H4 (cell line): ENCODE data around the gene CDC42EP2. TPM values are rescaled to one million over a fixed set of nuclear protein-coding genes. Genes with fewer than 3 reads are reported as not detected.

Source experiments
- DNase-seq: peaks from one replicate; pipeline ENCODE4 v3.0.0-alpha.2; 2015; ENCODE audit warnings: low spot score
- total RNA-seq: library from RNA; depleted of rRNA; stranded (reverse); fragments of >200 nt; shearing (Covaris generic); gene quantifications from 2 replicates; pipeline ENCODE4 v1.2.3, GENCODE V29; 2014; rRNA removed

The CDC42EP2 gene
- total RNA-seq, 1 experiment from 2014 or later = 2.5 TPM

- no peak for DNase-seq
These were observed 41.2 kb downstream of the CDC42EP2 start for GRCh38 chr11:65355776-65356393.

- DNase-seq = no peak
These were observed 41.8 kb downstream of the CDC42EP2 start for GRCh38 chr11:65356394-65356972.

- no peak for DNase-seq
These were observed 43.2 kb downstream of the CDC42EP2 start for GRCh38 chr11:65357856-65358356.

GRCh38 chr11:65362320-65362931 lies 47.8 kb downstream of the CDC42EP2 start:
- no peak for DNase-seq

GRCh38 chr11:65362966-65363365 lies 48.3 kb downstream of the CDC42EP2 start:
- no peak for DNase-seq

- DNase-seq = no peak
These were observed 49.1 kb downstream of the CDC42EP2 start for GRCh38 chr11:65363770-65364169.

- peak; percentile 80 for DNase-seq
These were observed 51.7 kb downstream of the CDC42EP2 start for GRCh38 chr11:65366340-65366773.

GRCh38 chr11:65370659-65371049 lies 56.0 kb downstream of the CDC42EP2 start:
- no peak for DNase-seq

Other genes with a start within 250 kb of the CDC42EP2 start
- 28.7 and 30.5 TPM in 2 replicates for gene CDCA5, start 230.8 kb upstream of the CDC42EP2 start, total RNA-seq
- gene ZFPL1, start 230.6 kb upstream of the CDC42EP2 start, total RNA-seq = 35.7 and 40.5 TPM in 2 replicates
- gene VPS51, start 218.7 kb upstream of the CDC42EP2 start, total RNA-seq = 68.7 and 134 TPM in 2 replicates
- 3.2 and 5.2 TPM in 2 replicates for gene TM7SF2, start 203.0 kb upstream of the CDC42EP2 start, total RNA-seq
- 5.6 and 8.0 TPM in 2 replicates for gene ZNHIT2, start 197.2 kb upstream of the CDC42EP2 start, total RNA-seq
- 322 and 327 TPM in 2 replicates for gene FAU, start 192.7 kb upstream of the CDC42EP2 start, total RNA-seq
- 61.6 and 76.7 TPM in 2 replicates for gene MRPL49, start 192.5 kb upstream of the CDC42EP2 start, total RNA-seq
- gene SYVN1, start 180.3 kb upstream of the CDC42EP2 start, total RNA-seq = 6.4 and 18.0 TPM in 2 replicates
- gene SPDYC, start 144.6 kb upstream of the CDC42EP2 start, total RNA-seq = not detected in 2 replicates
- gene CAPN1, start 132.9 kb upstream of the CDC42EP2 start, total RNA-seq = 58.1 and 115 TPM in 2 replicates
- 33.0 and 40.9 TPM in 2 replicates for gene POLA2, start 52.9 kb upstream of the CDC42EP2 start, total RNA-seq
- 29.0 and 29.2 TPM in 2 replicates for gene DPF2, start 19.0 kb downstream of the CDC42EP2 start, total RNA-seq
- 1.1 and 1.6 TPM in 2 replicates for gene TIGD3, start 39.9 kb downstream of the CDC42EP2 start, total RNA-seq
- 0.10 and 0.91 TPM in 2 replicates for gene SLC25A45, start 67.8 kb downstream of the CDC42EP2 start, total RNA-seq
- gene FRMD8, start 71.8 kb downstream of the CDC42EP2 start, total RNA-seq = 16.3 and 37.3 TPM in 2 replicates
- 2.9 and 3.4 TPM in 2 replicates for gene NEAT1, start 107.9 kb downstream of the CDC42EP2 start, total RNA-seq
- 168 and 177 TPM in 2 replicates for gene MALAT1, start 184.2 kb downstream of the CDC42EP2 start, total RNA-seq
- gene SCYL1, start 210.2 kb downstream of the CDC42EP2 start, total RNA-seq = 34.5 and 38.6 TPM in 2 replicates
- 4.2 and 6.3 TPM in 2 replicates for gene LTBP3, start 243.5 kb downstream of the CDC42EP2 start, total RNA-seq